Smooth muscle cell (in vitro differentiated cells): ENCODE measurements around the gene NME7. TPM values are rescaled to one million over a fixed set of nuclear protein-coding genes. Genes with fewer than 3 reads are reported as not detected.

Experiments
- DNase-seq: peaks from one replicate; lab custom pipeline; 2025; ENCODE audit not compliant: unreplicated experiment; lab: John Stamatoyannopoulos, UW
- H2AFZ ChIP-seq: fragments of 200-600 bp; sonication (generic); 2 replicates; pipeline ENCODE4 v1.6.0; 2016; ENCODE audit warnings: antibody characterized with exemption, low read depth, mild to moderate bottlenecking
- H3F3A ChIP-seq: fragments of 200-600 bp; sonication (generic); 2 replicates; pipeline ENCODE4 v1.6.0; 2017; ENCODE audit warnings: antibody characterized with exemption, low read depth
- H3K27ac ChIP-seq: fragments of 200-600 bp; sonication (generic); 2 replicates; pipeline ENCODE4 v1.5.1; 2016; ENCODE audit warnings: low read depth, mild to moderate bottlenecking
- H3K27me3 ChIP-seq: fragments of 200-600 bp; sonication (generic); 2 replicates; pipeline ENCODE4 v1.6.1; 2016; ENCODE audit warnings: low read depth, mild to moderate bottlenecking
- H3K36me3 ChIP-seq: fragments of 200-600 bp; sonication (generic); 2 replicates; pipeline ENCODE4 v1.5.1; 2016; ENCODE audit warnings: low read depth
- H3K4me1 ChIP-seq: fragments of 200-600 bp; sonication (generic); 2 replicates; pipeline ENCODE4 v1.5.1; 2016; ENCODE audit warnings: low read depth
- H3K4me2 ChIP-seq: fragments of 200-600 bp; sonication (generic); 2 replicates; pipeline ENCODE4 v1.6.0; 2016; ENCODE audit warnings: mild to moderate bottlenecking
- H3K4me3 ChIP-seq: fragments of 200-600 bp; sonication (generic); 2 replicates; pipeline ENCODE4 v1.5.1; 2016; ENCODE audit warnings: mild to moderate bottlenecking
- H3K79me2 ChIP-seq: fragments of 200-600 bp; sonication (generic); 2 replicates; pipeline ENCODE4 v1.6.0; 2016; ENCODE audit warnings: low read depth, mild to moderate bottlenecking
- H3K9ac ChIP-seq: fragments of 200-600 bp; sonication (generic); 2 replicates; pipeline ENCODE4 v1.6.0; 2016; ENCODE audit warnings: low read depth
- H3K9me3 ChIP-seq: fragments of 200-600 bp; sonication (generic); replicated peaks from 2 replicates; pipeline ENCODE4 v1.5.1; 2016; ENCODE audit warnings: low read depth
- H4K20me1 ChIP-seq: fragments of 200-600 bp; sonication (generic); 2 replicates; pipeline ENCODE4 v1.6.0; 2016; ENCODE audit warnings: low read depth
- CTCF ChIP-seq: fragments of 200-600 bp; sonication (generic); IDR thresholded peaks from 2 replicates; pipeline ENCODE4 v1.5.1; 2017; ENCODE audit warnings: borderline replicate concordance, mild to moderate bottlenecking, antibody characterized with exemption; ENCODE audit not compliant: insufficient read depth, poor library complexity, severe bottlenecking
- WGBS: methylation state at CpG from one replicate; pipeline ENCODE4 v1.1.7; 2016; ENCODE audit warnings: low lambda C conversion rate; 5-methylcytosine and 5-hydroxymethylcytosine counted together
- polyA plus RNA-seq: library from polyadenylated mRNA; unstranded; fragments of >200 nt; fragmentation: Nextera tagmentation; extraction: Ambion mirVana; gene quantifications from 2 replicates; pipeline ENCODE4 v1.2.1, GENCODE V29; 2016
- total RNA-seq: library from RNA; depleted of rRNA; stranded (reverse); fragments of >200 nt; gene quantifications from 2 replicates; pipeline ENCODE4 v1.2.3, GENCODE V29; 2014

NME7 gene
- total and polyA plus RNA-seq, 2 experiments from 2014 or later, result 26.5 to 77.8 TPM

GRCh38 chr1:169105087-169105433 lies 262.5 kb downstream of the NME7 start:
- no peak overlapping the region for H2AFZ ChIP-seq
- no peak for DNase-seq
- H3K27me3 ChIP-seq, result no peaks in the 10 kb centered on the region
- H3K4me2 ChIP-seq, result peak overlapping the region; percentile 96
- peaks cover 35% of the 10 kb centered on the region for H4K20me1 ChIP-seq
- H3K79me2 ChIP-seq, result peaks cover 38% of the 10 kb centered on the region
- peaks cover 26% of the 10 kb centered on the region for H3F3A ChIP-seq
- no peak overlapping the region for H3K27ac ChIP-seq
- TF ChIP-seq CTCF, result no peak
- no peaks in the 10 kb centered on the region for H3K9me3 ChIP-seq
- peaks cover 26% of the 10 kb centered on the region for H3K4me1 ChIP-seq
- peak overlapping the region; percentile 92 for H3K4me3 ChIP-seq
- H3K9ac ChIP-seq, result no peak overlapping the region
- 71% methylated on average over 6 of the region's 6 CpGs for WGBS
- no peaks in the 10 kb centered on the region for H3K36me3 ChIP-seq

GRCh38 chr1:169103480-169103893 lies 264.1 kb downstream of the NME7 start:
- H3K9ac ChIP-seq, result no peak overlapping the region
- no peak overlapping the region for H3K4me3 ChIP-seq
- no peaks in the 10 kb centered on the region for H3K27me3 ChIP-seq
- 91% methylated on average over 6 of the region's 6 CpGs for WGBS
- peaks cover 12% of the 10 kb centered on the region for H3K4me1 ChIP-seq
- peaks cover 13% of the 10 kb centered on the region for H3F3A ChIP-seq
- TF ChIP-seq CTCF, result no peak
- no peak for DNase-seq
- H3K79me2 ChIP-seq, result peaks cover 22% of the 10 kb centered on the region
- H3K4me2 ChIP-seq, result peak overlapping the region; percentile 52
- H3K9me3 ChIP-seq, result no peaks in the 10 kb centered on the region
- H2AFZ ChIP-seq, result no peak overlapping the region
- H3K36me3 ChIP-seq, result no peaks in the 10 kb centered on the region
- no peak overlapping the region for H3K27ac ChIP-seq
- peaks cover 20% of the 10 kb centered on the region for H4K20me1 ChIP-seq

DNA sequence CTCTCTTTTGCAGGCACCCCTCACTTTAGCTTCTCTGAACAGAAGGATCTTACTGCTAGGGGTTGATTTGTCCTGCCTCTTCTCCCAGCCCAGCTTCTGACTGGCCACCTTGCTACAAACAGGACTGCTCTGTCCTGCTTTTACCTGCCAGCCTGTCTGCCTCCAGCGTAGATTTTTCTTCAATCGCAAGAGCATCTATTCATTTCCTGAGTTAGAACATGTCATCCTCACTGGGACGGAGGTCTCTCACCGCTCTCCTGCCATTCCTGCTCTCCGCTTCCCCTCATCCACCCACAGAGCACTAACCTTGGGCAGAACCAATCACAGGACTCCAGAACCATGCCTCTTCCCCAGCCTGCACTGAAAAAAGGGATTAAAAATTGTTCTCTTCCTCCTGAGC lies 264.6 kb downstream of the NME7 start:
- Histone ChIP-seq H4K20me1 (peaks cover 15% of the 10 kb centered on the region), H3K9ac (no peak overlapping the region), H3K4me1 (peaks cover 12% of the 10 kb centered on the region), H3K9me3 (no peaks in the 10 kb centered on the region), H3K4me3 (no peak overlapping the region), H3K4me2 (peak overlapping the region; percentile 52), H3K27ac (no peak overlapping the region), H2AFZ (no peak overlapping the region), H3K79me2 (peaks cover 17% of the 10 kb centered on the region), H3F3A (peaks cover 10% of the 10 kb centered on the region), H3K27me3 (no peaks in the 10 kb centered on the region), H3K36me3 (no peaks in the 10 kb centered on the region)
- 84% methylated on average over 5 of the region's 5 CpGs for WGBS
- no peak for TF ChIP-seq CTCF
- DNase-seq, result no peak

- Histone ChIP-seq H3K27ac (no peak overlapping the region), H4K20me1 (peaks cover 10% of the 10 kb centered on the region), H3K4me1 (peaks cover 12% of the 10 kb centered on the region), H2AFZ (no peak overlapping the region), H3K4me3 (no peak overlapping the region), H3K79me2 (peaks cover 13% of the 10 kb centered on the region), H3F3A (peaks cover 10% of the 10 kb centered on the region), H3K9me3 (no peaks in the 10 kb centered on the region), H3K27me3 (no peaks in the 10 kb centered on the region), H3K36me3 (no peaks in the 10 kb centered on the region), H3K9ac (no peak overlapping the region), H3K4me2 (peak overlapping the region; percentile 52)
- DNase-seq, result no peak
- 3% methylated on average over 4 of the region's 4 CpGs for WGBS
- no peak for TF ChIP-seq CTCF
Observed at GRCh38 chr1:169102567-169102966, 265.0 kb downstream of the NME7 start.
